ENCODE results near the gene ADGRL4.
A peak's percentile ranks its signal among the peaks of the same experiment; 100 is the strongest.

Gene ADGRL4

DNA sequence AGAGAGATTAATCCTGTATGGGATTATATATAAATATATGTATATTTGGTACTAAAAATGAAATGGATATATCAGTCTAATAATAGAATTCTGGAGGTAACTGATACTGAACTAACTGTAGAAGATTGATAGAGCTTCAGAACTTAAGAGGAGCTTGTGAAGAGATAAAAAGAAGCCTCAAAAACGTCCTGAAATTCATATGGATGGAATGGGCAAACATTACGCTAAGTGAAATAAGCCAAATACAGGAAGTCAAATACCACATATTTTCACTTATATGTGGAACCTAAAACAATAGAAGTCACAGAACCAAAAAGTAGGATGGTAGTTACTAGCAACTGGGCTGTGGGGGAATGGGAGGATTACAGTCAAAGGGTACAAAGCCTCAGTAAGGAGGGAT lies 36.0 kb upstream of the ADGRL4 start:
- Mint-ChIP-seq H3K36me3 (ENCODE audit: low read depth) (no peaks in the 10 kb centered on the region), H3K4me3 (no peak overlapping the region), H3K27ac (no peak overlapping the region), H3K4me1 (no peaks in the 10 kb centered on the region), H3K9me3 (peaks cover 11% of the 10 kb centered on the region), H3K27me3 (ENCODE audit: low read depth) (no peaks in the 10 kb centered on the region)
- TF ChIP-seq, protein P1, sequence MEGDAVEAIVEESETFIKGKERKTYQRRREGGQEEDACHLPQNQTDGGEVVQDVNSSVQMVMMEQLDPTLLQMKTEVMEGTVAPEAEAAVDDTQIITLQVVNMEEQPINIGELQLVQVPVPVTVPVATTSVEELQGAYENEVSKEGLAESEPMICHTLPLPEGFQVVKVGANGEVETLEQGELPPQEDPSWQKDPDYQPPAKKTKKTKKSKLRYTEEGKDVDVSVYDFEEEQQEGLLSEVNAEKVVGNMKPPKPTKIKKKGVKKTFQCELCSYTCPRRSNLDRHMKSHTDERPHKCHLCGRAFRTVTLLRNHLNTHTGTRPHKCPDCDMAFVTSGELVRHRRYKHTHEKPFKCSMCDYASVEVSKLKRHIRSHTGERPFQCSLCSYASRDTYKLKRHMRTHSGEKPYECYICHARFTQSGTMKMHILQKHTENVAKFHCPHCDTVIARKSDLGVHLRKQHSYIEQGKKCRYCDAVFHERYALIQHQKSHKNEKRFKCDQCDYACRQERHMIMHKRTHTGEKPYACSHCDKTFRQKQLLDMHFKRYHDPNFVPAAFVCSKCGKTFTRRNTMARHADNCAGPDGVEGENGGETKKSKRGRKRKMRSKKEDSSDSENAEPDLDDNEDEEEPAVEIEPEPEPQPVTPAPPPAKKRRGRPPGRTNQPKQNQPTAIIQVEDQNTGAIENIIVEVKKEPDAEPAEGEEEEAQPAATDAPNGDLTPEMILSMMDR (IDR thresholded peaks at IDR 0.05; ENCODE audit: unreplicated experiment in 3 of 3): no peak

DNA sequence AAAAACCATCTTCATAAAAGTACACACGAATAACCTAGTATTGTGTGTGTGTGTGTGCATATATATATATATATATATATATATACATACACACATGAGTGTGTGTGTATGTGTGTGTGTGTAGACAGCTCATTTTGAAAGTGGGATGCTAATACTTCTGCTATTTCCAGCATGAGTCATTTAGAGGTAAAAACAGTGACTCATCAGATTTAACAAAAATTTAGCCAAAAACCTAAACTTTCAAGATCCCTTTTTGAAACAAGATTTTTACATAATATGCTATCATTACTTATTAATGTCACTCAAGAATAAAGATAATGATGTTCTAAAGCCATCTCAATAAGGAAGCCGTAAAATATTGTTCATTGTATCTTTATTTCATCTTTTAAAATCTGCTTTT lies 35.6 kb upstream of the ADGRL4 start:
- H3K9me3 Mint-ChIP-seq: peaks cover 15% of the 10 kb centered on the region
- TF ChIP-seq, protein P1 (IDR thresholded peaks at IDR 0.05; ENCODE audit: unreplicated experiment in 3 of 3): no peak
- H3K27me3 Mint-ChIP-seq (ENCODE audit: low read depth): no peaks in the 10 kb centered on the region
- no peak overlapping the region for H3K27ac Mint-ChIP-seq
- no peak overlapping the region for H3K4me3 Mint-ChIP-seq
- no peaks in the 10 kb centered on the region for H3K36me3 Mint-ChIP-seq (ENCODE audit: low read depth)
- no peaks in the 10 kb centered on the region for H3K4me1 Mint-ChIP-seq

DNA sequence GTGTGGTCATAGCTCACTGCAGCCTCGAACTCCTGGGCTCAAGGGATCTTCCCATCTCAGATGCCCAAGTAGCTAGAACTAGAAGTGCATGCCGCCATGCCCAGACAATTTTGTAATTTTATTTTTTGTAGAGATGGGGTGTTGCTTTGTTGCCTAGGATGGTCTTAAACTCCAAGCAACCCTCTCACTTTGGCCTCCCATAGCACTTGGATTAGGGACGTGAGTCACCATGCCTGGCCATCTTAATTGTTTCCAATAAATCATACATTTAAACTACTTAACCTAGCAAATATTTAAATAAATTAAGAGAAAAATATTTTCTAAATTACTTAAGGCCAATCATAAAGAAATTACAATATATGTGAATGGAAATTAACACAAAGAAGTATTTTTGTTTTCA lies 35.1 kb upstream of the ADGRL4 start:
- Mint-ChIP-seq H3K4me3 (no peak overlapping the region), H3K36me3 (ENCODE audit: low read depth) (no peaks in the 10 kb centered on the region)
- TF ChIP-seq, protein P1 (IDR thresholded peaks at IDR 0.05; ENCODE audit: unreplicated experiment in 3 of 3): no peak

DNA sequence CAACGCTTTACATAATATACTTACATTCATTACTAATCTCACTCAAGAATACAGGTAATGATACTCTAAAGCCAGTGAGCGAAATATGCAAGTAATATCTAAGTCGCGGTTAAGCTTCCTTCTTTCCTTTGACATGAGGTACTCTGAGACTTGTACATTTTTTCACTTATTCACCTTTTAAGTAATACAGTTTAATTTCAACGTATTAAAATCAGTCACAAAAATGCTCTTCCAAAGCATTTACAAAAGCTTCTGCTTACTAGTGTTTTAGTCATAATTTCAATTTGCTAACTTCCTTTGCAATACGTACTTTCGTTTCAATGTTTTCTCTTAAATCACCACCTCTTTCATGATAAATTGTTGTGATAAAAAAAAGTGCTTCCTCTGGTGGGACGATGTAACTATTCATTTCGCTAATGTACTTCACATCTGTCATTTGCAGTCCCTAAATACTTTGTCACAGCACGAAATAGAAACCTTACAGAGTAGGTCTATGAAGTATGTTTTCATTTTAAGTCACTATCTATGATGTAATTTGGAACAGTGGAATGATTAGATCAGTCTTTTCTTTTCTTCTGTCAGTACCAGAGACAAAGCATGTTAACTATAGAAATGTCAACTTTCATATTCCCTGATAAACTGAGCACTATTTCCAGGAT lies 34.0 kb upstream of the ADGRL4 start:
- peaks cover 26% of the 10 kb centered on the region for H3K9me3 Mint-ChIP-seq
- H3K36me3 Mint-ChIP-seq (ENCODE audit: low read depth): no peaks in the 10 kb centered on the region
- TF ChIP-seq, protein P1 (IDR thresholded peaks at IDR 0.05; ENCODE audit: unreplicated experiment in 3 of 3): no peak
- no peak overlapping the region for H3K27ac Mint-ChIP-seq
- H3K4me1 Mint-ChIP-seq: no peaks in the 10 kb centered on the region
- H3K4me3 Mint-ChIP-seq: peak overlapping the region in 2 of 3 experiments; percentile 52 to 57
- no peaks in the 10 kb centered on the region for H3K27me3 Mint-ChIP-seq (ENCODE audit: low read depth)

More for the DNA sequence above, 35.1 kb upstream of the ADGRL4 start:
- no peaks in the 10 kb centered on the region for H3K4me1 Mint-ChIP-seq
- no peak overlapping the region for H3K27ac Mint-ChIP-seq
- H3K9me3 Mint-ChIP-seq: peaks cover 18% of the 10 kb centered on the region
- no peaks in the 10 kb centered on the region for H3K27me3 Mint-ChIP-seq (ENCODE audit: low read depth)

DNA sequence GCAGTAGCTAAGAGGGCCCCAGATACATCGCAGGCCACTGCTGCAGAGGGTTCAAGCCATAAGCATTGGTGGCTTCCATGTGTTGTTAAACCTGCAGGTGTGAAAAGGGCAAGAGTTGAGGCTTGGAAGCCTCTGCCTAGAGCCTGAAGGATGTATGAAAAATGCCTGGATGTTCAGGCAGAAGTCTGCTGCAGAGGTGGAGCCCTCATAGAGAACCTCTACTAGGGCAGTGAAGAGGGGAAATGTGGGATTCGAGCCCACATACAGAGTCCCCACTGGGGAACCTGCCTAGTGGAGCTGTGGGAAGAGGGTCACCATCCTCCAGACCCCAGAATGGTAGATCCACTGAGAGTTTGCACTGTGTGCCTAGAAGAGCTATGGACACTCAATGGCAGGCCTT lies 30.6 kb upstream of the ADGRL4 start:
- Mint-ChIP-seq H3K4me3 (no peak overlapping the region), H3K36me3 (ENCODE audit: low read depth) (no peaks in the 10 kb centered on the region), H3K4me1 (no peaks in the 10 kb centered on the region), H3K27me3 (ENCODE audit: low read depth) (no peaks in the 10 kb centered on the region), H3K9me3 (peaks cover 26% of the 10 kb centered on the region), H3K27ac (no peak overlapping the region)
- TF ChIP-seq, protein P1 (IDR thresholded peaks at IDR 0.05; ENCODE audit: unreplicated experiment in 3 of 3): no peak

DNA sequence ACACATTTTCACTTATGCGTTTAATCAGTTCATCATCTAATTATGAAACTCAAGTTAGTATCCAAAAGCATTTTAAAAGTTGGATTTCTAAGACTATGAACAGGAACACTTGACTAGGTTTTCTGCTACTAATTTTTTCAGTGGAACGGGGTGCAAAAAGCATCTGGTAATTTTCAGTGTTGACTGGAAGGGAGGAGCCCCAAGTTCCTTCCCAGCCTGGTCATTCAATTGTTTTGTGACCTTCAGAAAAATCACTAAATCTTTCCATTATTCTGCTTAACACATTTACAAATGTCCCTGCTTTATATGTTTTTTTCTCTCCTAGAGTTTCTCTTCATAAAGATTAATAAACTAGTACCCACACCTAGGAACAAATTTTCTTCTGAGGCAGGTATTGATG lies 6.0 kb upstream of the ADGRL4 start:
- Mint-ChIP-seq H3K4me3 (no peak overlapping the region), H3K4me1 (no peaks in the 10 kb centered on the region), H3K27ac (no peak overlapping the region), H3K36me3 (ENCODE audit: low read depth) (no peaks in the 10 kb centered on the region), H3K9me3 (no peaks in the 10 kb centered on the region), H3K27me3 (ENCODE audit: low read depth) (peaks cover 5% of the 10 kb centered on the region)
- TF ChIP-seq, protein P1 (IDR thresholded peaks at IDR 0.05; ENCODE audit: unreplicated experiment in 3 of 3): no peak
